GM18519 (cell line): ENCODE data around the gene USP2.
A peak's percentile ranks its signal among the peaks of the same experiment; 100 is the strongest.

ENCODE experiments used
- ATAC-seq: cut with Tn5 transposase; IDR thresholded peaks from one replicate; pipeline ENCODE4 v1.9.1; 2021; ENCODE audit warnings: mild to moderate bottlenecking, moderate library complexity; ENCODE audit not compliant: unreplicated experiment, low FRiP score

The USP2 gene

GRCh38 chr11:119345685-119346084 is 35.8 kb downstream of the USP2 start:
- ATAC-seq = no peak

- no peak for ATAC-seq
Measured at GRCh38 chr11:119344291-119345010, 37.0 kb downstream of the USP2 start.

GRCh38 chr11:119343726-119344125 is 37.8 kb downstream of the USP2 start:
- ATAC-seq = no peak

- no peak for ATAC-seq
Measured at GRCh38 chr11:119342362-119343130, 38.9 kb downstream of the USP2 start.

- ATAC-seq = no peak
Measured at GRCh38 chr11:119342023-119342300, 39.5 kb downstream of the USP2 start.

- ATAC-seq = no peak
Measured at GRCh38 chr11:119341222-119342022, 40.1 kb downstream of the USP2 start.

- no peak for ATAC-seq
Measured at GRCh38 chr11:119340335-119341221, 40.9 kb downstream of the USP2 start, which contains the start of gene C1QTNF5. Gene C1QTNF5, minus strand, starts transcription at chr11:119340883. Its CDS starts 486 bp downstream, at chr11:119340397.

- ATAC-seq = no peak
Measured at GRCh38 chr11:119339589-119340334, 41.7 kb downstream of the USP2 start.

GRCh38 chr11:119338965-119339588 is 42.4 kb downstream of the USP2 start:
- ATAC-seq = no peak

- no peak for ATAC-seq
Measured at GRCh38 chr11:119338318-119338890, 43.1 kb downstream of the USP2 start.

GRCh38 chr11:119337581-119338317 is 43.7 kb downstream of the USP2 start:
- no peak for ATAC-seq

GRCh38 chr11:119336744-119337469 is 44.6 kb downstream of the USP2 start:
- no peak for ATAC-seq

- ATAC-seq = no peak
Measured at GRCh38 chr11:119335655-119336543, 45.6 kb downstream of the USP2 start.

- no peak for ATAC-seq
Measured at GRCh38 chr11:119335091-119335654, 46.3 kb downstream of the USP2 start.

GRCh38 chr11:119334174-119334930 is 47.1 kb downstream of the USP2 start, which contains the start of gene RNF26:
Gene RNF26, plus strand, starts transcription at chr11:119334527. Its CDS starts 596 bp downstream, at chr11:119335123.
- ATAC-seq = peak; percentile 86
